ENCODE measurements around the gene TNNI2. TPM values are rescaled to one million over a fixed set of nuclear protein-coding genes. Genes with fewer than 3 reads are reported as not detected.

The TNNI2 gene
- total RNA-seq, 3 donors from 2014 or later: not detected

GRCh38 chr11:1864231-1864630, 25.4 kb downstream of the TNNI2 start:
- H3K4me3 Mint-ChIP-seq: no peak overlapping the region
- H3K9me3 Mint-ChIP-seq: no peaks in the 10 kb centered on the region
- no peaks in the 10 kb centered on the region for H3K27me3 Mint-ChIP-seq (ENCODE audit: low read depth)
- ATAC-seq: no peak
- H3K4me1 Mint-ChIP-seq (ENCODE audit: low read depth): peaks cover 32% of the 10 kb centered on the region
- H3K36me3 Mint-ChIP-seq (ENCODE audit: insufficient read depth): peaks cover 2% of the 10 kb centered on the region
- no peak for DNase-seq

- Mint-ChIP-seq H3K4me1 (ENCODE audit: low read depth) (peaks cover 37% of the 10 kb centered on the region), H3K4me3 (no peak overlapping the region), H3K36me3 (ENCODE audit: insufficient read depth) (peaks cover 2% of the 10 kb centered on the region), H3K9me3 (no peaks in the 10 kb centered on the region), H3K27me3 (ENCODE audit: low read depth) (no peaks in the 10 kb centered on the region)
- DNase-seq (no peak), ATAC-seq (no peak)
These were observed 26.3 kb downstream of the TNNI2 start for GRCh38 chr11:1864831-1865665.

- no peak overlapping the region for H3K4me3 Mint-ChIP-seq
- H3K36me3 Mint-ChIP-seq (ENCODE audit: insufficient read depth): peaks cover 2% of the 10 kb centered on the region
- no peak for ATAC-seq
- no peaks in the 10 kb centered on the region for H3K27me3 Mint-ChIP-seq (ENCODE audit: low read depth)
- no peak for DNase-seq
- H3K4me1 Mint-ChIP-seq (ENCODE audit: low read depth): peaks cover 49% of the 10 kb centered on the region
- H3K9me3 Mint-ChIP-seq: no peaks in the 10 kb centered on the region
These were observed 27.4 kb downstream of the TNNI2 start for GRCh38 chr11:1866226-1866625.

GRCh38 chr11:1866776-1867175, 28.0 kb downstream of the TNNI2 start:
- peaks cover 52% of the 10 kb centered on the region for H3K4me1 Mint-ChIP-seq (ENCODE audit: low read depth)
- no peak overlapping the region for H3K4me3 Mint-ChIP-seq
- DNase-seq: no peak
- H3K27me3 Mint-ChIP-seq (ENCODE audit: low read depth): no peaks in the 10 kb centered on the region
- no peaks in the 10 kb centered on the region for H3K9me3 Mint-ChIP-seq
- peaks cover 2% of the 10 kb centered on the region for H3K36me3 Mint-ChIP-seq (ENCODE audit: insufficient read depth)
- ATAC-seq: no peak

- no peak overlapping the region for H3K4me3 Mint-ChIP-seq
- peaks cover 56% of the 10 kb centered on the region for H3K4me1 Mint-ChIP-seq (ENCODE audit: low read depth)
- H3K36me3 Mint-ChIP-seq (ENCODE audit: insufficient read depth): peaks cover 2% of the 10 kb centered on the region
- DNase-seq: no peak
- H3K27me3 Mint-ChIP-seq (ENCODE audit: low read depth): no peaks in the 10 kb centered on the region
- no peaks in the 10 kb centered on the region for H3K9me3 Mint-ChIP-seq
- no peak for ATAC-seq
These were observed 28.6 kb downstream of the TNNI2 start for GRCh38 chr11:1867381-1867780.

DNA sequence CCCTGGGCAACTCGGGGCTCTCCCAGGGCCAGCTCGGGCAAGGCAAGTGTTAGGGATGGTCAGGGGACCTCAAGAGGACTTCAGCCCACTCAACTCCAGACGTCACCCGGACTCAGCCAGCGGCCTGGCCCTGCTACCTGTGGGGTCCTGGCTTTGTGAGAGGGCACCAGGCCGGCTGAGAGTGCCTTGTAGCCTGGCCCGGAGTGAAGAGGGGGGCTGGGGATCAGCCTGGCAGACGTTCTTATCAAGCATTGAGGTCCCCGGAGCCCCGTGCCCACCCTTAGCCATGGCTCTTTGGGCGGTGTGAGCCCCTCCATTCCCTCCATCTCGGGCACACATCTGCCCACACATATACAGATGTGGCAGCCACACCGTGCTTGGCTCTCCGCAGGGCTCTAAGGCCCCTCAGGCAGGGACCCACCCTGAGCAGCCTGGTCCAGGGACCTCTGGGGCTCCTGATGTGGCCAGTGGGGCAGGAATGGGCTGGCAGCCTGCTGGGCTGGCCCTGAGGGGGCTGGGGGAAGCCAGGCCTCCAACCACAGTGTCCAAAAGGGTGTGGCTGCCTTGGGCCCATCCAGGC, 29.4 kb downstream of the TNNI2 start:
- Mint-ChIP-seq H3K4me3 (no peak overlapping the region), H3K9me3 (no peaks in the 10 kb centered on the region), H3K36me3 (ENCODE audit: insufficient read depth) (peaks cover 2% of the 10 kb centered on the region), H3K27me3 (ENCODE audit: low read depth) (no peaks in the 10 kb centered on the region), H3K4me1 (ENCODE audit: low read depth) (peaks cover 62% of the 10 kb centered on the region)
- ATAC-seq: no peak
- no peak for DNase-seq

GRCh38 chr11:1868636-1869291, 30.0 kb downstream of the TNNI2 start:
- peaks cover 62% of the 10 kb centered on the region for H3K4me1 Mint-ChIP-seq (ENCODE audit: low read depth)
- ATAC-seq (no peak), DNase-seq (no peak)
- no peaks in the 10 kb centered on the region for H3K9me3 Mint-ChIP-seq
- H3K4me3 Mint-ChIP-seq: peak overlapping the region; percentile 4
- H3K36me3 Mint-ChIP-seq (ENCODE audit: insufficient read depth): peaks cover 2% of the 10 kb centered on the region
- no peaks in the 10 kb centered on the region for H3K27me3 Mint-ChIP-seq (ENCODE audit: low read depth)

DNA sequence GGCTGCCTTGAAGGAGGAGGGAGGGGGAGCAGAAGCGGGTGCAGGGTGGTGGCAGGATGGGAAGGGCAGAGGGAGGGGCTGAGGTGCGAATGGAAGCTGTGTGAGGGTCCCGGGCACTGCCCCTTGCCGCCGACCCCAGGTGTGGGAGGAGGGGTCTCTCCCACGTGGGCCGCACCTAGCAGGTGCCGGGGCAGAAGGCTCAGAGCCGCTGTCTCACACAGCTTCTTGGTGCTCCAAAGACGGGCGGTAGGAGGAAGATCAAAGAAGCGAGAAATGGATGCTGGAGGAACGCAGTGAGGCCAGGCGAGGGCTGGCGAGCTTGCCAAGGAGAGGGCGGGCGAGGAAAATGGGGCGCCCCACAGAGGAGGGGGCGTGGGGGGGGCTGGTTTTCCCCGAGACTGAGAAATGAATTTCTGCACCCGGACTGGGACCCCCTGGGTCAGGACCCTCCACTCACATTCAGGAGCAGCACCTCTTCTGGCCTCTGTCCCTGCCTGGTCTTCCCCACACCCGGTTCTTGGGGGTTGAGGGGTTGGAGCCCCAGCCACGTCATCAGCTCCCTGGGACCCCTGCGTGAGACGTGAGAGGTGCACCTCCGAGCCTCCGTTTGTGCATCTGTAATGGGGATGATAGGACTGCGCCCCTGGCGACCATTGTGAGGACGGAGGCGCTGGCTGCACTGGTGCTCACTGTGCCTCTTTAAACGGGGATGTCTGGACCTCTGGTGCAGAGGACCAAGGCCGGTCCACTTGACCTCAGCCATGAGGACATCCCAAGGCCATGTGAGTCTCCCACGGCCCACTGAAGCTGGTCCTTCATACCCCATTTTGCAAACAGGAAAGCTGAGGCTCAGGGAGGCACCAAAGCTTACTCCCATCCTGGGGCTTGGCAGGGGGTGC, 30.9 kb downstream of the TNNI2 start:
- ATAC-seq: peak in 1 of 2 donors; percentile 23
- peaks cover 56% of the 10 kb centered on the region for H3K4me1 Mint-ChIP-seq (ENCODE audit: low read depth)
- DNase-seq: no peak
- no peaks in the 10 kb centered on the region for H3K27me3 Mint-ChIP-seq (ENCODE audit: low read depth)
- peaks cover 2% of the 10 kb centered on the region for H3K36me3 Mint-ChIP-seq (ENCODE audit: insufficient read depth)
- no peaks in the 10 kb centered on the region for H3K9me3 Mint-ChIP-seq
- peak overlapping the region; percentile 68 for H3K4me3 Mint-ChIP-seq

DNA sequence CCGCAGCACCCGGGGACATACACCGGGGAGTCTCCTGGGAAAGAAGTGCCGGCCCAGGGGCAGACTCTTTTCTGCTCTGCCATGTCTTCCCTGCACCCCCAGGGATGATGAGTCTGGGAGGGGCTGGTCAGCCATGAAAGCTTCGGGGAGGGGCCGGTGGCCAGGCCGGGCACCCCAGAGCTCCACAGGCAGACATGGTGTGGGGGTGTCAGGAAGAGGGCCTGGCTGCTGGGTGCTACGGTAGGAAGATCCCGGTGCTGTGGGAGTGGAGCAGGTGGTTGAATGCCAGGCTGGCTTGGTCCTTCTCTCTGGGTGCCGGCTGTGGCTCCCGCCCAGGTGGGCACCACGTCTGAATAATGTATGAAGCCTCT, 31.5 kb downstream of the TNNI2 start:
- DNase-seq (no peak), ATAC-seq (peak in 1 of 2 donors; percentile 7)
- peaks cover 58% of the 10 kb centered on the region for H3K4me1 Mint-ChIP-seq (ENCODE audit: low read depth)
- H3K4me3 Mint-ChIP-seq: peak overlapping the region; percentile 68
- no peaks in the 10 kb centered on the region for H3K27me3 Mint-ChIP-seq (ENCODE audit: low read depth)
- H3K36me3 Mint-ChIP-seq (ENCODE audit: insufficient read depth): peaks cover 2% of the 10 kb centered on the region
- no peaks in the 10 kb centered on the region for H3K9me3 Mint-ChIP-seq

DNA sequence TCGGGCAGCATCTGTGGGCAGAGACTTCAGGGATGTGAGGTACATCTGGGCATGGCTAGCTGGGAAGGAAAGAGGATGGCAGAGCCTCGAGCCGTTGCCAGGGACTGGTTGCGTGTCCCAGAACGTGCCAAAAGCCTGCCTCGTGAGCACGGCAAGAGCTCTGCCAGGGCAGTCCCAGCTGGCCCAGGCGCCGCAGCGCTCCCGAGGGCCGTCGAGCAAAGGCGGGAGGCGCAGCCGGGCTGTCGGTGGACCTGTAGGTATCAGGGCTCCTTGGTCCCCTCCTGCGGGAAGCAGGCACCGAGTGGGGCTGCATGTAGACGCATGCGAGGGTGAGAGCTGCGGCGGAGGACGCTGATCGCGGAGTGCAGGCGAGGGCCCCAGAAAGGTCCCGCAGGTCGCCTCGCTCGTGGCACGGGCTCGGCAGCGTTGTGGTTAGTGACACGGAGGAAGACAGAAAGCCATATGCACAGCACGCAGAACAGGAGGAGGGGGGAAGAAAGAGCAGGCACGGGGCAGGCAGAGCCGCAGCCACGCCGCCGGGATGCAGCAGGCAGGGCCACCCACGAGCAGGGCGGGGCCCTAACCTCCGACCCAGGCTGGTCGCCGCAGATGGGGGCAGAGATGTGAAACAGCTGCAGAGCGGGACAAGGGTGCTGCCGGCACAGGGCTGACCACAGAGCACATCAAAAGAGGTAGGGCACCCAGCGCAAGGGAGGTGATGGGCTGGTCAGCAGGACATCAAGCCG, 32.1 kb downstream of the TNNI2 start:
- DNase-seq: peak; percentile 30
- Mint-ChIP-seq H3K4me3 (peak overlapping the region; percentile 68), H3K27me3 (ENCODE audit: low read depth) (no peaks in the 10 kb centered on the region), H3K36me3 (ENCODE audit: insufficient read depth) (no peaks in the 10 kb centered on the region), H3K9me3 (no peaks in the 10 kb centered on the region), H3K4me1 (ENCODE audit: low read depth) (peaks cover 56% of the 10 kb centered on the region)
- peak; percentile 72 to 76 for ATAC-seq

DNA sequence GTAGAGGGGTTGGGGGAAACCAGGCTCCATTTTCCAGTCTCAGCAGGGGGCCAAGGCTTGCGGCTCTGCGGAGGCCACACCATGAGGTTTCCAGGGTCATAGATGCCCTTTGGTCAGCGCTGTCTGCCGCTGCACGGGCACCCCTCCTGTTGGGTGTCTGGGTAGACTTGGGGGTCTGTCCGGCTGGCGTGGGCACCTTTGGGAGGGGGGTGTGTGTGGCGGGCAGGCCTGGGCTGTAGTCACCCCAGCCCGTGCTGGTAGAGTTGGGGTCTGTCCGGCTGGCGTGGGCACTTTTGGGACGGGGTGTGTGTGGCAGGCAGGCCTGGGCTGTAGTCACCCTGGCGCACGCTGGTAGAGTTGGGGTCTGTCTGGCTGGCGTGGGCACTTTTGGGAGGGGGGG, 32.8 kb downstream of the TNNI2 start:
- H3K36me3 Mint-ChIP-seq (ENCODE audit: insufficient read depth): no peaks in the 10 kb centered on the region
- DNase-seq (no peak), ATAC-seq (no peak)
- no peak overlapping the region for H3K4me3 Mint-ChIP-seq
- no peaks in the 10 kb centered on the region for H3K9me3 Mint-ChIP-seq
- H3K4me1 Mint-ChIP-seq (ENCODE audit: low read depth): peaks cover 54% of the 10 kb centered on the region
- H3K27me3 Mint-ChIP-seq (ENCODE audit: low read depth): no peaks in the 10 kb centered on the region

DNA sequence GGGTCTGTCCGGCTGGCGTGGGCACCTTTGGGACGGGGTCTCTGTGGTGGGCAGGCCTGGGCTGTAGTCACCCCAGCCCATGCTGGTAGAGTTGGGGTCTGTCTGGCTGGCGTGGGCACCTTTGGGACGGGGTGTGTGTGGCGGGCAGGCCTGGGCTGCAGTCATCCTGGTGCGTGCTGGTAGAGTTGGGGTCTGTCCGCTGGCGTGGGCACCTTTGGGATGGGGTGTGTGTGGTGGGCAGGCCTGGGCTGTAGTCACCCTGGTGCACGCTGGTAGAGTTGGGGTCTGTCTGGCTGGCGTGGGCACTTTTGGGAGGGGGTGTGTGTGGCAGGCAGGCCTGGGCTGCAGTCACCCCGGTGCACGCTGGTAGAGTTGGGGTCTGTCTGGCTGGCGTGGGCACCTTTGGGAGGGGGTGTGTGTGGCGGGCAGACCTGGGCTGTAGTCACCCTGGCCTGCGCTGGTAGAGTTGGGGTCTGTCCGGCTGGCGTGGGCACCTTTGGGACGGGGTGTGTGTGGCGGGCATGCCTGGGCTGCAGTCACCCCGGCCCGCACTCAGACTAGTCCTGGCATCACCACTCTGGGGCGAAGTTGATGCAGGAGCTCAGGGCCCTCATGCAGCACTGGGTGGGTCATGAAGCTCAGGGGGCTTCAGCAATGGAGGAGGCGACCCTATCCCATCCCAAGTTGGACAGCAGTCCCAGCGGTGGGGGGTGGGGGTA, 33.6 kb downstream of the TNNI2 start:
- Mint-ChIP-seq H3K36me3 (ENCODE audit: insufficient read depth) (no peaks in the 10 kb centered on the region), H3K9me3 (no peaks in the 10 kb centered on the region), H3K4me1 (ENCODE audit: low read depth) (peaks cover 50% of the 10 kb centered on the region), H3K4me3 (no peak overlapping the region), H3K27me3 (ENCODE audit: low read depth) (no peaks in the 10 kb centered on the region)
- no peak for ATAC-seq
- no peak for DNase-seq
